T-helper 2 cell treated with Interferon-gamma antibody and Interleukin-4, amounts not matched to agents 5 μg/mL and 100 μg/mL, for 36 hours (primary cell): ENCODE results near the gene TAS2R14.

ENCODE experiments used
- DNase-seq: peaks from one replicate; pipeline ENCODE4 v3.0.0; 2021; ENCODE audit warnings: low spot score
- H3K27ac Mint-ChIP-seq: one replicate; pipeline ENCODE4 v1.8.0; 2021; ENCODE audit warnings: mild to moderate bottlenecking, mixed read lengths
- H3K27me3 Mint-ChIP-seq: one replicate; pipeline ENCODE4 v1.8.0; 2021; ENCODE audit warnings: low read depth, mixed read lengths
- H3K36me3 Mint-ChIP-seq: one replicate; pipeline ENCODE4 v1.8.0; 2021; ENCODE audit warnings: low read depth, mixed read lengths
- H3K4me1 Mint-ChIP-seq: one replicate; pipeline ENCODE4 v1.8.0; 2021; ENCODE audit warnings: low read depth, mixed read lengths
- H3K4me3 Mint-ChIP-seq: one replicate; pipeline ENCODE4 v1.8.0; 2022; ENCODE audit warnings: mild to moderate bottlenecking, moderate library complexity, mixed read lengths
- H3K9me3 Mint-ChIP-seq: one replicate; pipeline ENCODE4 v1.8.0; 2021; ENCODE audit warnings: mixed read lengths

TAS2R14 gene, protein sequence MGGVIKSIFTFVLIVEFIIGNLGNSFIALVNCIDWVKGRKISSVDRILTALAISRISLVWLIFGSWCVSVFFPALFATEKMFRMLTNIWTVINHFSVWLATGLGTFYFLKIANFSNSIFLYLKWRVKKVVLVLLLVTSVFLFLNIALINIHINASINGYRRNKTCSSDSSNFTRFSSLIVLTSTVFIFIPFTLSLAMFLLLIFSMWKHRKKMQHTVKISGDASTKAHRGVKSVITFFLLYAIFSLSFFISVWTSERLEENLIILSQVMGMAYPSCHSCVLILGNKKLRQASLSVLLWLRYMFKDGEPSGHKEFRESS

DNA sequence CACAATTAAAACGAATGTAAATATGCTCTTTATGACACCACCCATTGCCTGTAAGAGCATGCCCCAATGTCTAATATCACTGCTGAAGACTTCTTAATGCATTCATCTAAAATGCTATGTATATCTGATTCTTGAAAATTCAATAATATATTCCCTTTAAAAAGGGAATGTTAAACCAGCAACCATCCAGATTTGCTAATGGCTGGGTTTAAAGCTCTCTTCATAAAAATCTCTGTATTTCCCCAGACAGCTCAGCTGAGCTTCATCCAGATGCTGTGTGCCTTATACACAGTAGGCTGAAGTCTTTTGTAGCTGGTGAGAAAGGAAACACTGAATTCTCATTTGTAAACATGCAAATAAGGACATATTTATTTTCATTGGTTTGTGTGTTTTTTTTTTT lies at the start of gene TAS2R14:
Gene TAS2R14 (minus strand): TSS at position 101 of the 400 bp plus-strand sequence. CDS start 56 bp downstream, at position 45.
- Mint-ChIP-seq H3K9me3 (peaks cover under 1% of the 10 kb centered on the region), H3K4me3 (no peak within 1 kb of the TSS), H3K27me3 (no peaks in the 10 kb centered on the region), H3K4me1 (peaks cover 10% of the 10 kb centered on the region), H3K36me3 (no peaks in the 10 kb centered on the region), H3K27ac (no peak within 1 kb of the TSS)
- no peak for DNase-seq

DNA sequence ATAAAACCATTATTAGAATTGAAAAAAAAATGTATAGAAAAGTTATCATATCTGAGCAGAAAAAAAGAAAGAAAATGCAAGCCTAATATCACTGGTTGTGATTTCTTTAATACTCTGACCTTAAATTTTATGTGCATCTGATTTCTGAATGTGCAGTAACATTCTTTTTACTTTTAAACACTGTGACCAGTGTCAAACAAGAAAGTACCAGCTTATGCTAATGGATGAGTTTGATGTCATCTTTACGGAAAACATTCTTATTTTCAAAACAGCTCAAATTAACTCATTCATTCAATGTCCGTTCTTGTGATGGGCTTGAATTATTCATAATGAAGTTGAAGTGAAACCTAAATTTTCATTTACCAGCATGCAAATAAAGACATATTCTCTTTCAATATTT lies 47.7 kb upstream of the TAS2R14 start, which contains the start of gene TAS2R50:
Gene TAS2R50 (minus strand): TSS at position 101 of the 400 bp plus-strand sequence. CDS start 52 bp downstream, at position 49.
- no peak within 1 kb of the TSS for H3K27ac Mint-ChIP-seq
- peaks cover 35% of the 10 kb centered on the region for H3K27me3 Mint-ChIP-seq
- H3K4me3 Mint-ChIP-seq: no peak within 1 kb of the TSS
- peaks cover 11% of the 10 kb centered on the region for H3K9me3 Mint-ChIP-seq
- peaks cover 21% of the 10 kb centered on the region for H3K4me1 Mint-ChIP-seq
- peaks cover 13% of the 10 kb centered on the region for H3K36me3 Mint-ChIP-seq
- no peak for DNase-seq

DNA sequence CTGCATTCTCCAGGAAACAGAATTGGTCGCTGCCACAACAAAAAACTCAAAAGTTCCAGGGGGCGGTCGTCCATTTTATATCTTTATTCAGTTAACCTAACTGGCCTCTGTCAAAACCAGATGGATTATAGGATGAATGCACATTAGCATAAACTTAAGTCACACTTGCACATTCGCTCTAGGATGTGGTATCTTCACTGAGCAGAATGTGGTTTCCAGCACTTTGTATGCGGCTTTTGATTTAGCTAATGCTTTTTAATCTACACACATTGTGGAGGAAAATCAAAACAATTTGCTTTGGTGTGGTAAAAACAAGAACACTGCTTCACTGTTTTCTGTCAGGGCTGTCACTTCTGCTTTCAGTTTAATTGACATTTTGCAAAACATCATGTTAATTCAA lies 43.2 kb upstream of the TAS2R14 start:
- Mint-ChIP-seq H3K27me3 (peaks cover 58% of the 10 kb centered on the region), H3K4me3 (no peak overlapping the region), H3K36me3 (peaks cover 4% of the 10 kb centered on the region), H3K27ac (no peak overlapping the region), H3K9me3 (no peaks in the 10 kb centered on the region), H3K4me1 (peaks cover 21% of the 10 kb centered on the region)
- DNase-seq: peak; percentile 43

DNA sequence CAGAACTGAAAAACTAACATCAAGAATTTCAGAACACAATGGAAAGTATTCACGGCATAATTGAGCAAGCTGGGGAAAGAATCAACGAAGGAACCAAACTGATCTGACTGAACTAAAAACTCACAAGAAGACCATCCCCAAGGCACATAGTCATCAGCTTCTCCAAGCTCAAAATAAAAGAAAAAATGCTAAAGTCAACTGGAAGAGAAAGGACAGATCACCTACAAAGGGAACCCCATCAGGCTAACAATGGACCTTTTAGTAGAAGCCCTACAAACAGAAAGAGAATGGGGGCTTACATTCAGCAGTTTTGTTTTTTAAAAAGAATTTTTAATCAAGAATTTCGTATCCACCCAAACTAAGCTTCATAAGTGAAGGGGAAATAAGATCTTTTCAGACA lies 35.9 kb upstream of the TAS2R14 start:
- DNase-seq: no peak
- Mint-ChIP-seq H3K9me3 (no peaks in the 10 kb centered on the region), H3K27ac (no peak overlapping the region), H3K4me1 (no peaks in the 10 kb centered on the region), H3K36me3 (no peaks in the 10 kb centered on the region), H3K4me3 (no peak overlapping the region), H3K27me3 (peaks cover 45% of the 10 kb centered on the region)

DNA sequence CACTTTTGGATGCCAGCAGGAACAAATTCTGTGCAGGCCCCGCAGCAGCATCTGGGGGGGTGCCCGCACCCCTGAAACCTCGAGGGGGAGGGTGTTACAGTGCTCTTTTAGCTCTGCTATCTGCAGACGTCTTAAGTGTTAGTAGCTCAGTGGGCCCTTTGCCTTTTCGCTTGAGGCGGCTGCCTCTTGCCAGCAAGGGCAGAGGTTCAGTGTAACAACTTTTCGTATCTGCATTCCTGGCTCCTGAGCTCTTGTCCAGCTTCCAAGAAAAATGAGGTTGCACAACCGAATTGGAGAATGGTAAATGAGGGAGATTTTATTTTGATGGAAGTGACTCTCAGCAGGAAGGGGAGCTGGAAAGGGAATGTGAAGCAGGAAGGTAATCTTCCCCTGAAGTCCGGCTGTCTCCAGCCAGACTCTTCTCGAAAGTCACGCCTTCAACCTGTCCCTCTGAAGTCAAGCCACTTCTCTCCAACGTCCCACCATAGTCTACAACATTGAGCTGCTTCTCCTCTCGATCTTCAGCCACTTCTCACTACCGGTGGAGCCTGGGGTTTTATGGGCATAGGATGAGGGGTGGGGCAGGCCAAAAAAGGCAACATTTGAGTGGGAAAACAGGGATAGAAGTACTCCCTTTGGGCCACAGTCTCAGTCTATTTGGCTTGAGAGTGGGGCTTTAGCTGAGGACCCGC lies 29.8 kb upstream of the TAS2R14 start:
- Mint-ChIP-seq H3K27ac (no peak overlapping the region), H3K9me3 (no peaks in the 10 kb centered on the region), H3K27me3 (no peaks in the 10 kb centered on the region), H3K4me3 (no peak overlapping the region), H3K4me1 (no peaks in the 10 kb centered on the region), H3K36me3 (peaks cover 1% of the 10 kb centered on the region)
- DNase-seq: no peak

DNA sequence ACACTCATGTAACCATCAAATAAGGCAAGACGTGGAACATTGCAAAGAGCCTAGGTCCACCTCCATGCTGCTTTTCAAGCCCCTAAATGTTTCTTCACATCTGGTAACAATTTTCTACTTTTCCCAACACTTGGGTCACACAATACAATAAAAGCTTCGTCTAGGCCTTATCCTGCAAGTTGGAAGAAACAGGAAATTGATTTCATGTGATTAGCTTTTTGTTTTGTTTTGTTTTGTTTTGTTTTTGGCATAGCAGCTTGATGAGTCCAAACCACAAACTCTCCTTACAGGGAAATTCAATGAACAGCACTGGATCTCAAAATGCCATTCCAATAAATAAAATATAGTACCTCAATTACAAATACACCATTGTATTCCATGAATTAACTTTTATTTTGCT lies 28.3 kb upstream of the TAS2R14 start:
- Mint-ChIP-seq H3K9me3 (no peaks in the 10 kb centered on the region), H3K4me1 (no peaks in the 10 kb centered on the region), H3K4me3 (no peak overlapping the region), H3K27ac (no peak overlapping the region), H3K27me3 (no peaks in the 10 kb centered on the region), H3K36me3 (peaks cover 1% of the 10 kb centered on the region)
- no peak for DNase-seq

DNA sequence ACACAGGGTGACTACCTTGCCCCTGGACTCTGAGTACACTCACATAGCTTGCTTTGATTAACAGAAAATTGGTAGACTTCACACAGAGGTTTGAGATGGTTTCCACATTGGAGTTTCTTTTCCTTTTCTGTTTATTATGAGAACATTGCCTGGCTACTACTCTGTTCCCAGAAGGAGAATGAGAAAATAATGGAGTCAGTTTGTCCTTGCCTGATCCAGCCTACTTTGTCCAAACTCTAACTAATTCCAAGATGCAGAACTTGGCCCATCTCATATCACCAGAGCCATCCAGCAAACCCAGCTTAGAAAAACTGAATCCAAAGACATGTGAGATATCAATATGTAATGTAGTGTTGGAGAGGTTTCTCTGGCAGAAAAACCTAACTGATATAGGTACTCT lies 27.3 kb upstream of the TAS2R14 start:
- Mint-ChIP-seq H3K27me3 (no peaks in the 10 kb centered on the region), H3K27ac (no peak overlapping the region), H3K4me3 (no peak overlapping the region), H3K36me3 (peaks cover 1% of the 10 kb centered on the region), H3K9me3 (no peaks in the 10 kb centered on the region), H3K4me1 (no peaks in the 10 kb centered on the region)
- no peak for DNase-seq

DNA sequence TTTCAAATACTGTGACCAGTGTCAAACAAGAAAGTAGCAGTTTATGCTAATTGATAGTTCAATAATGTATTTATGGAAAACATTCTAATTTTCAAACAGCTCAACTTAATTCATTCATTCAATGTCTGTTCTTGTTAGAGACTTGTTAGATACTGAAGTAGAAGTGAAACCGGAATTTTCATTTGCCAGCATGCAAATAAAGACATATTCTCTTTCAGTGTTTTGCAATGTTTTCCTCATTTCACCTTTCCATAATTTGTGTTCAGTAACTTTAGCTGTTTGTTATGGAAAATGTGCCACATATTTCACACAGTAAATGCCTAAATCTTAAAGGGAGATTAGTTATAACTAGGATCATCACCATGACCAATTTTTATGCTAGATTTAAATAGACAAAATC lies 26.4 kb upstream of the TAS2R14 start:
- DNase-seq: no peak
- H3K4me3 Mint-ChIP-seq: no peak overlapping the region
- peaks cover 2% of the 10 kb centered on the region for H3K4me1 Mint-ChIP-seq
- no peak overlapping the region for H3K27ac Mint-ChIP-seq
- H3K27me3 Mint-ChIP-seq: no peaks in the 10 kb centered on the region
- peaks cover 1% of the 10 kb centered on the region for H3K36me3 Mint-ChIP-seq
- H3K9me3 Mint-ChIP-seq: no peaks in the 10 kb centered on the region

DNA sequence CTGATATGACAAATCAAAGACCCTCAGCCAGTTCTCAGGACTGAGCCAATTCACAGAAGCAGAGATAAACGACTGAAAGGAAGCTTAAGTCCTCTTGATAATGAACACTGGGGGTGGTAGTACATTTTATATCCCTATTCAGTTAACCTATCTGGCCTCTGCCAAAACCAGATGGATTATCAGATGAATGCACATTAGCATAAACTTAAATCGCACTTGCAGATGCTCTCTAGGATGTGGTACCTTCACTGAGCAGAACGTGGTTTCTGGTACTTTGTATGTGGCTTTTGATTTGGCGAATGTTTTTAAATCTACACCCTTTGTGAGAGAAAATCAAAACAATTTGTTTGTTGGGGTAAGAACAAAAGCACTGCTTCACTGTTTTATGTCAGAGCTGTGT lies 21.1 kb upstream of the TAS2R14 start:
- no peak overlapping the region for H3K27ac Mint-ChIP-seq
- no peak overlapping the region for H3K4me3 Mint-ChIP-seq
- peaks cover 11% of the 10 kb centered on the region for H3K9me3 Mint-ChIP-seq
- DNase-seq: no peak
- peaks cover 16% of the 10 kb centered on the region for H3K27me3 Mint-ChIP-seq
- H3K4me1 Mint-ChIP-seq: peaks cover 18% of the 10 kb centered on the region
- H3K36me3 Mint-ChIP-seq: peaks cover 2% of the 10 kb centered on the region

DNA sequence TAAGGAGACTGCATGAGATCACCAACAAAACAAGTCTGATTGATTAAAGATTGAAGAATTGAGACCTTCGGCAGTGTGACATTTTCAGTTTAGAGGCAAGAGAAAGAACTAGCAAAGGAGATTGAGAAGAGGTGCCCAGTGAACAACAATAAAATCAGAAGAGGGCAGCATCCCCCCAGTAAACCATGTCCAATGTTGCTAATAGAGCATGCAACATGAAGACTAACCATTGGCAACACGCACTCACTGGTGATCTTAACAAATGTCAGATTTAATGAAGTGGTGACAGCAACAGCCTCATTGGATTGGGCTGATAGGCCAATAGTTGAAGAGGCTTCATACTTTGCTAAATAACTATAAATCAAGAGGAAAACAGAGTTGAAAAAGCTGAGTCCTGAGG lies 20.7 kb upstream of the TAS2R14 start:
- no peak overlapping the region for H3K27ac Mint-ChIP-seq
- DNase-seq: no peak
- peaks cover 15% of the 10 kb centered on the region for H3K9me3 Mint-ChIP-seq
- peaks cover 18% of the 10 kb centered on the region for H3K27me3 Mint-ChIP-seq
- H3K4me1 Mint-ChIP-seq: peaks cover 18% of the 10 kb centered on the region
- H3K4me3 Mint-ChIP-seq: no peak overlapping the region
- peaks cover 4% of the 10 kb centered on the region for H3K36me3 Mint-ChIP-seq

DNA sequence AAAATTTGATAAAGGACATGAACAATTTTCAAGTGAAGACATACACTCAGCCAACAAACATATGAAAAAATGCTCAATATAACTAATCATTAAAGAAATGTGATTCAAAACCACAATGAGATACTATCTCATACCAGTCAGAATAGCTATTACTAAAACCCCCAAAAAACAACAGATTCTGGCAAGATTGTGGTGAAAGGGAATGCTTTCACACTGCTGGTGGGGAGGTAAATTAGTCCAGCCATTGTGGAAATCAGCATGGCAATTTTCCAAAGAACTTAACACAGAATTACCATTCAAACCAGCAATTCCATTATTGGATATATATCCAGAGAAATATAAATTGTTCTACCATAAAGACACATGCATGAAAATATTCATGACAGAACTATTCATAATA lies 18.7 kb upstream of the TAS2R14 start:
- DNase-seq: no peak

DNA sequence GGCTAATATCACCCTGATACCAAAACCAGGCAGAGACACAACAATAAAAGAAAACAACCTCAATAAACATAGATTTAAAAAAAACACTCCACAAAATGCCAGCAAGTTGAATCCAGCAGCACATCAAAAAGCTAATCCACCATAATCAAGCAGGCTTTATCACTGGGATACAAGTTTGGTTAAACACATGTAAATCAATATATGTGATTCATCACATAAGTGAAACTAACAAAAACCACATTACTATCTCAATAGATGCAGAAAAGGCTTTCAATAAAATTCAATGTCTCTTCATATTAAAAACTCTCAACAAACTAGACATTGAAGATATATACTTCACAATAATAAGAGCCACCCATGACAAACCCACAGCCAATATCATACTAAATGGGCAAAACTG lies 17.0 kb upstream of the TAS2R14 start:
- Mint-ChIP-seq H3K4me3 (no peak overlapping the region), H3K36me3 (peaks cover 10% of the 10 kb centered on the region), H3K4me1 (peaks cover 25% of the 10 kb centered on the region), H3K9me3 (peaks cover 20% of the 10 kb centered on the region), H3K27ac (no peak overlapping the region), H3K27me3 (peaks cover 19% of the 10 kb centered on the region)
- DNase-seq: no peak

More for the DNA sequence above, 18.7 kb upstream of the TAS2R14 start:
- no peak overlapping the region for H3K4me3 Mint-ChIP-seq
- peaks cover 19% of the 10 kb centered on the region for H3K27me3 Mint-ChIP-seq
- peaks cover 10% of the 10 kb centered on the region for H3K36me3 Mint-ChIP-seq
- H3K27ac Mint-ChIP-seq: no peak overlapping the region
- H3K4me1 Mint-ChIP-seq: peaks cover 25% of the 10 kb centered on the region
- H3K9me3 Mint-ChIP-seq: peaks cover 18% of the 10 kb centered on the region

DNA sequence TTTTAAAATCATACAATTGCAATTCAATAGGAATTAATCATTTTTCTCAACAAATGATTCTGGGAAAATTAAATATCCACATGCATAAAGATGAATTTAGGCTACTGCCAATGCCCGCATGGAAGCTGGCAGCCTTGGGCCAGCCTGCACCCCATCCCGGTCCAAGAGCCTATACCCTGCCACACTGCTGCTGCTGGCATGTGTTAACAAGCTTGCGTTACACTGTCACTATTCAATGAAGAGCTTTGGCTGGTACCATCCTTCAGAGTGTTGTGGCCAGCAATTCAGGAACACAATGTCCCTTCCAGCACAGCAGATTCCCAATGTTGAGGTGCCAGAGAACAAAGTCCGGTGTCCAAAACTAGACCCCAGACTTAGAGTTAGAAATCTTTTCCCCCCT lies 13.6 kb upstream of the TAS2R14 start:
- Mint-ChIP-seq H3K4me3 (no peak overlapping the region), H3K36me3 (peaks cover 18% of the 10 kb centered on the region), H3K27me3 (peaks cover 16% of the 10 kb centered on the region), H3K9me3 (peaks cover 35% of the 10 kb centered on the region), H3K4me1 (peaks cover 16% of the 10 kb centered on the region), H3K27ac (no peak overlapping the region)
- DNase-seq: no peak

DNA sequence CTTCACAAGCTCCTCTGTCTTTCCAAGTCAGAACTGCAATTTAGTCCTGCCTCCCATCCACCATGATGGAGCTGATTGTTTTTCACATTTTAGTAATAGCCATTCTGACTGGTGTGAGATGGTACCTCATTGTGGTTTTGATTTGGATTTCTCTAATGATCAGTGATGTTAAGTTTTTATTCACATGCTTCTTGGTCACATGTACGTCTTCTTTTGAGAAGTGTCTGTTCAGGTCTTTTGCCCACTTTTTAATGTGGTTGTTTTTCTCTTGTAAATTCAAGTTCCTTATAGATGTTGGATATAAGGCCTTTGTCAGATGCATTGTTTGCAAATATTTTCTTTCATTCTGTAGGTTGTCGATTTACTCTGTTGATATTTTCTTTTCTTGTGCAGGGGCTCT lies 4.1 kb upstream of the TAS2R14 start:
- no peak for DNase-seq
- Mint-ChIP-seq H3K4me3 (no peak overlapping the region), H3K27ac (no peak overlapping the region), H3K36me3 (peaks cover 9% of the 10 kb centered on the region), H3K4me1 (peaks cover 10% of the 10 kb centered on the region), H3K27me3 (no peaks in the 10 kb centered on the region), H3K9me3 (peaks cover 31% of the 10 kb centered on the region)
